Dedifferentiated amniotic fluid mesenchymal stem cell (primary cell): ENCODE measurements around the gene KRTAP13-2.

ENCODE experiments used
- DNase-seq: peaks from one replicate; pipeline ENCODE4 v3.0.0-alpha.2; 2016; ENCODE audit errors: extremely low spot score

KRTAP13-2 gene

GRCh38 chr21:30326390-30326789, 45.7 kb downstream of the KRTAP13-2 start:
- DNase-seq: no peak
